GM19463 (cell line): ENCODE data around the gene ELOVL6.
A peak's percentile ranks its signal among the peaks of the same experiment; 100 is the strongest.
"Not testable (repeated sequence)": the region's sequence is repeated elsewhere in the genome, so short reads cannot be mapped to it uniquely, and the experiment has no call there.

Experiments
- ATAC-seq: cut with Tn5 transposase; IDR thresholded peaks from one replicate; pipeline ENCODE4 v1.9.1; 2021; ENCODE audit warnings: mild to moderate bottlenecking, moderate library complexity; ENCODE audit not compliant: unreplicated experiment

ELOVL6 gene

DNA sequence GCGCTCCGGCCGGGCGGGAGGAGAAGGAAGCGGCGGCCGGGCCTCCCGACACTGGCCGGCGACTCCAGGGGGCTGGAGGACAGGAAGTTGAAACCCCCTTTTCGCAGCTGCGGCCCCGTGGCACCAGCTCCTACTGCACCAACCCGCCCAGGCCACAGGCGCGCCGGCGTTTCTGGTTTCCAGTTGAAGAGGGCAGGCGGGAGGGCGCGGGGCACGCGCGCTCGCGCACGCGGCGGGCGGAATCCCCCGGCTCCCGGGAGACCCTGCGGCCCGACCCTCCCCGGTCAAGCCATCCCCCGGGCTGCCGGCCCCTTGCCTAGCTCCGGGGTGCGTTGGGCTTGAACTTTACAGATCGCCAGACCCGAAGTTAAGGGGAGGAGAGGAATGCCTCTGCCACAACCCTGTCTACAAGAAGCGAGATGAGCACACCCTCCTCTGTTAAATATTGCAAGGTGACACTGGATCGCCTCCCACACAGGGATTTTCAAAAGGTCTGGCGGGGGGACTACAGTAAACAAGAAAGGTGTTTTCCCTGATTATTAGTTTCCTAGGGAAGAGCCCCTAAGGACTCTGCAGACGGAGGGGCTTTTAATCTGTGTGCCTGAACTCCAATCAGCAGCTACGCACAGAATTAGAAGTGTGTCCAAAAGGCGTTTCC, 1.4 kb downstream of the ELOVL6 start:
- peak; percentile 24 for ATAC-seq

DNA sequence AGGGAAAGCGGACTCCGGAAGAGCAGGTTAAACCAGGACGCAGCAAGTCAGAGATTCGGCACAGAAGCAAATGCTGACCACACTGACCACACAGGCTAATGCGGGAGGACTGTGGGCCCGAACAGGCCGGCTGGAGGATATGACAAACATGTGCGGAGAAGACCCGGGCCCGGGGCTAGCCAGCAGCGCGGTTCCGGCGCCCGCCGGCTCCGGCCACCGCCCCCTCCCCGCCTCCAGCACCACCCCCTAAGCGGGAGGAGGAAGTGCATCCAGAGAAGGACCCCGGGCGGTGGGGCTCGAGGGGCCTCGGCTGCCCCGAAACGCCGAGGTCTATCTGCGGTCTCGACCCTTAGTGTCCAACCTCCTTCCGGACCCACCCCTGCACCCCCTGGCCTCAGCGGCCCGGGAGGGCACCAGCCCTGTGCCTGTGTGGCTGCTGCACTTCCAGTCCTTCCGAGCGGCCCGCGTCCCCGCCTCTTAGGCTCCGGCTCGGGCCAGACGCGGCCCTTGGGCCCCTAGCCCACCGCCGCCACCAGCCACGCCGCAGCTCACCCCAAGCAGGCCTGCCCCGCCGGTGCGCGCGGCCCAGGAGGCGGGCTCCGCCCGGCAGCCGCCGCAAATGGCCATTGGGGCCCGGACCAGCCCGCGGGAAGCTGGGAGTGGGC, 2.1 kb downstream of the ELOVL6 start:
- ATAC-seq = peak; percentile 26

DNA sequence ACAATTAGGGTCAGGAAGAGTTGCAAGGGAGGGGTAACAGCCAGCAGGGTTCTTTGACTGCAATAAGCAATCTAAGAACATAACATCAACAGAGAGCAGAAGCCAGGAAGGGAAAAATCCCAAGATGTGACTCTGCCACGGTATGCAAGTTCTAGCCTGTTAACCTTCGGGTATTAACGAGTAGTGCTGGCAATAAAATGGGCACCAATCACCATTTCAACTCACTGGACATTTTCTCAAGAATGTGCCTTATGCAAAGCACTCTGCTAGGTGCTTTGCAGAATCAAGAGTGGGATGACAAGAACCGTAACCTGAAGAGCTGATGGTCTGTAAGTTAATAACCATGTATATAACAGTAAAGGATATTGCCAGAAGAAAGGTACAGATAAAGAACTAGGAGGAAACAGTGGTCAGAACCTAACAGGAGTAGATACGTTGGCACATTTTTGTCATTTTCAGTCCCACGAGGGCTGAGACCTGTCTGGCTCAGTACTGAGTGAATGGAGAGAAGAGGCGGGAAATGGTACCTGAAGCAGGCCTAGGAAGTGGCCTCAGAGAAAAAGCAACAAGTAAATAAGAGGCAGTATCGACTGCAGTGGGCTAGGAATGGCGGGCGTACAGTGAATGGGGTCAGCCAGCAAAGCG, 2.7 kb downstream of the ELOVL6 start:
- ATAC-seq = peak; percentile 0

DNA sequence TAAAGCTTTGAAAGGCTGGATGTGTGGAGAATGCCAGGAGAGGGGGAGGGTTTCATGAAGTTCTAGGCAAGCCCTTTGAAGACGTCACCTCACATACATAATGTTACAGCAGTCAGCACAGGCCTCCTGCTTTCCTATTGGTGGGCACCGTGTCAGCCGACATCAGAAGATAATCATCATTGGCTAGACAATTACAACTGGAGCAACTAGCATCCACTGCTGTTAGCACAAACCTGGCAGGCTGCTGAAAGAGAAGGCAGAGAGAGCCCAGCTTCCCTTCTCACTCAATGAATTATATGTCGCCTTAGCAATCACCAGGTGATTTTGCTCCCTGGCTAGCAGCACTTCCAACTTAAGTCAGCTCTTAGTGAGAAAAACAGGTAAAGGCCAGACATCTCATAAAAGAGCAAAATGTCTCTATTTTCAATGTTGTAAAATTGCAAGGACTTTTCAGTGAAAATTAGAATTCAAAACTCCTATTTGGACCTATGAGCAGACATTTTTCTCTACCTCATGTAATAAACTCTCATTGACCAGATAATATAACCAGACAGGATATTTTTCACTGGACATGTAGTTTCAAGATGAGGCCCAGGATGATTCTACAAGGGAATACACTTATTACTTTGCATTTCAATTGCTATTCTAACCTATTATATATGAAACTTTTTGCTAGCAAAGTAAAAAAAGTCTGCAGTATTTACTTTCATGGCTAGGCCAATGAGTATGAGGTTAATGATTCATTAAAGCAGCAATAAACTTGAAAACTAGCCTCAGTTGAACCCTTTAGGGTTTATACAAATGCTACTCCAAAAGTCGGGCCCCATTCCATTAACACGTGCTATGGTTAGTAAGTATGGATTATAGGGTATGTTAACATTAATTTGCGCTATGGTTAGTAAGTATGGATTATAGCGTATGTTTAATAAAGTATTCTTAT, 4.3 kb downstream of the ELOVL6 start:
- ATAC-seq = peak; percentile 65

DNA sequence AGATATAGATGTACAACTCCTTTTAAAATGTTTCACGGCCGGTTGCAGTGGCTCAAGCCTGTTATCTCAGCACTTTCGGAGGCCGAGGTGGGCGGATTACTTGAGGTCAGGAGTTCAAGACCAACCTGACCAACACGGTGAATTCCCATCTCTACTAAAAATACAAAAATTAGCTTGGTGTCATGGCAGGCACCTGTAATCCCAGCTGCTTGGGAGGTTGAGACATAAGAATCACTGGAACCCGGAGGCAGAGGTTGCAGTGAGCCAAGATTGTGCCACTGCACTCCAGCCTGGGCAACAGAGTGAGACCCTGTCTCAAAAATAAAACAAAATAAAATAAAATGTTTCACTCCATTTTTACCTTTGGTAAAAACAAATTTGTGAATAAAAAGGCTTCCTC, 5.1 kb downstream of the ELOVL6 start:
- not testable (repeated sequence) for ATAC-seq

DNA sequence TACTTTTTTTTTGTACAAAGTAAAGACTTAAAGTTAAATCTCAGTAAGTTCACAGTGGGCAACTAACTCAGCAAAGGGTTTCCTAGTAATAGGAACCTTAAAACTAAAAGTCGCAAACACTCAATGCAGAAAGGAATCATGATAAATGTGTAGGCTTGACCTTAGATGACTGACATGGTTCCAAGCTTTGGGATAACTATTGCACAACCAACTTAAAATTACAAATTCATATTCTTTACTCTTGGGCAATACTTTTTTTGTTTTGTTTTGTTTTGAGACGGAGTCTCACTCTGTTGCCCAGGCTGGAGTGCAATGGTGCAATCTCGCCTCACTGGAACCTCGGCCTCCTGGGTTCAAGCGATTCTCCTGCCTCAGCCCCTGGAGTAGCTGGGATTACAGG, 8.2 kb downstream of the ELOVL6 start:
- ATAC-seq = no peak

DNA sequence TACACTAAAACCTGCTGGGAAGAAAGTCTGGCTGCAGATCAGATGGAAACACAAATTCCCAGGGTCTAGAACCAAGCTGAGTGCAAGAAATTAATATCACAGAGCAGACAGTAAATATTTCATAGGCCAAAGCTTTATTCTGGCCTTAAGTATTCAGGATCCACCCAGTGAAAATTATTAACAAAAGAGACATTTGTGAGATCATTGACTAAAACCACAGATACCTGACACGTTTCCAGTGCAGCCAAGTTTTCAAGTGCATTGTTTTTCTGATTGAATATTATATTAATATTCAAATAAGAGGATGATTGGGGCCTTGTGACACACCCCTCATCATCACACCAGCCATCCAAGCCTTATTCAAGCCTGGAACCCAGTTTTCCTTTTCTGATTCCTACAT, 10.3 kb downstream of the ELOVL6 start:
- ATAC-seq = peak; percentile 65

DNA sequence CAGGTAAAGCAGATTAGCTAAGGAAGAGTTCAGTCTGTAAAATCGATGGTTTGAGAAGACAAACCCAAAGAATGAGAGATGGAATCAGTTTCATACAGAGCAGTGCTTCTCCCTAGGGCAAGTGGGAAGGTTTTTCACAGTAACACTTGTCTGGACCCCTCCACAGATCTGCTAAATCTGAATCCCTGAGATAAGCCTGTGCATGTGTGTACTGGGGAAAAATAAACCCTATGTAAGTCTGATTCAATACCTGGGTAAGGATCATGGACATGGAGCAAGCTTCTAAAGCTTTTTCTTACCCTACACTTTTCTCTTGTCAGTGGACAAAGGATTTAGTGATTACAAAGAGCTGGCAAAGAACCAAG, 13.6 kb downstream of the ELOVL6 start:
- ATAC-seq = no peak

DNA sequence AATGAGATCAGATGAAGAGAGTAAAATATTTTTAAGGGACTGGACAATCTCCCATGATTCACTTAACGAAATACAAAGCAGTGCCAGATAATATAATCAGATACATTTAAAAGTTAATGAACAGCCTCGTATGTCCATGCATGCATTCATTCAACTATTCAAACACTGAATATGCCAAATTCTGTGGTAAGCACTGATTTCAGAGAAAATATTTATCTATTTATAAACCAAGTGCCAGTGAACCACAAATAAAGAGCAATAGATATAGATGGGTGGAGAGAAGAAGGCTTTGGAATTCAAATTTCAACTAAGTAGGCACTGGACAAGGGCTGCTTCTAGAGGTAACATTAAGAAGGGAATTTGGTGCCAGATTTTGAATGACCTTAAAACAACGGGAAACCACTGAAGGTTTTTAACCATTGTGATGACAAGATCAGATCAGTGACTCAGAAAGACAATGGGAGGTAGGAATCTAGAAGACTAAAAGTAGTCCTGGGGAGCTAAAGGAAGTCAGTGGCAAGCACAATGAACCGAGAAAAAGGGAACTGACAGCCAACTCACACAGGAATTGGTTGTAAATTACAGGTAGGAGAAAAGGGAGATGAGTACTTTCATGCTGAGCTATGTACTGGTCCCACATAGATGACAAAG, 14.2 kb downstream of the ELOVL6 start:
- ATAC-seq = no peak

DNA sequence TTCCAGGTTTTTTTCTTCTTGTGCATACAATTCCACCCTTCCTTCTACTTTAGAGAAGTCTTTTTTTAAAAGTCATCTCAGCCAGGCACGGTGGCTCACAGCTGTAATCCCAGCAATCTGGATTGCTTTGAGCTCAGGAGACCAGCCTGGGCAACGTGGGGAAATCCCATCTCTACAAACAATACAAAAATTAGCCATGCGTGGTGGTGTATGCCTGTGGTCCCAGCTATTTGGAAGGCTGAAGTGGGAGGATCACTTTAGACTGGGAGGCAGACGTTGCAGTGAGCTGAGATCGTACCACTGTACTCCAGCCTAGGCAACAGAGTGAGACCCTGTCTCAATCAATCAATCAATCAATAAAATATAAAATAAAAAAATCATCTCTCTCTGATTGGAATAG, 14.8 kb downstream of the ELOVL6 start:
- no peak for ATAC-seq

DNA sequence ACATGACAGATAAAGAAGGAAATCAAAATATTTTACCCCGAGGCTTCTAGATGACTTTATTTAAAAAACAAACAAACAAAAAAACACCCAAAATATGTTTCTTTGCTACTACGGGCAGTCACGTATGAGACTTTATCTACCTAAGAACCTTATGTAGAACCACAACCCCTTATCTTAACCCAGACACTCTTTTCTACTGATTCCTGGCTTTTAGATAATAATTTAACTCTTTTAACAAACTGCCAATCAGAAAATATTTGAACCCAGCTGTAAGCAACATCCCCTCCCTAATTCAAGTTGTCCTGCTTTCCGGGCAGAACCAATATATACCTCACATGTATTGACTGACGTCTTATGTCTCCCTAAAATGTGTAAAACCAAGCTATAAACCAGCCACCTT, 15.4 kb downstream of the ELOVL6 start:
- ATAC-seq = no peak

DNA sequence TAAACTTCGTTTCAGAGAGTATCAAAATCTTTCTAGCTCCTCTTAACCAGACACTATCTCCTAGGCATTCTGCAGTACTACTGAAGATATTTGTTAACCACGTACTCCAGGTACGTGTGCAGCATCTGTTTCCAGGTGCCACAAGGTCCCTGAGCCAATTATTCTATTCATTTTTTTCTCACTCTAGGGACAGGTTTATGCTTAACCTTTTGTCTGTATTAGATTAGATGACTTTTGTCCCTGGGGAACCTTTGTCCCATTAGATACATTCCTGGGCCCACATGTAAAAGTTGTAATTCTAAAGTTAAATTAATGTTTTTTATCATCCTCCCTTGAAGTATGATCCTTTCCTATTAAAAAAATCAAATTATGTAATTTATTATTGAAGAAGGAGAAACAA, 16.5 kb downstream of the ELOVL6 start:
- no peak for ATAC-seq

DNA sequence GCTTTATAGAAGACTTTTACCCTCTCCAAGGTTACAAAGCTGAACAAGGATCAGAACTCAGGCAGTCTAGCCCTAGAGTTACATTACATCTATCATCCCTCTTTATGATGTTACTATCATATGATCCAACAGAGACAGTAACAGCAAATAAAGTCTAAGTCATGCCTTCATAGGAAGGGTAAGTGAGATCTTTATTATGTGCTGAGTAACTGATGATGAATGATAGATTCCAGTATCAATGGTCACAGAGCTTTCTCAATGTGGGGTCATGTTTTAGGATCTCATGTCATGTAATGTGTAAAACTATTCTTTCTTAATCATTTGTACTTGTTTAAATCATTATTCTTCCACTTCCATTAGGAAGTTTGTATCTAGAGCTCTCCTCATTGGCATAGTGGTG, 22.8 kb downstream of the ELOVL6 start:
- ATAC-seq = no peak

DNA sequence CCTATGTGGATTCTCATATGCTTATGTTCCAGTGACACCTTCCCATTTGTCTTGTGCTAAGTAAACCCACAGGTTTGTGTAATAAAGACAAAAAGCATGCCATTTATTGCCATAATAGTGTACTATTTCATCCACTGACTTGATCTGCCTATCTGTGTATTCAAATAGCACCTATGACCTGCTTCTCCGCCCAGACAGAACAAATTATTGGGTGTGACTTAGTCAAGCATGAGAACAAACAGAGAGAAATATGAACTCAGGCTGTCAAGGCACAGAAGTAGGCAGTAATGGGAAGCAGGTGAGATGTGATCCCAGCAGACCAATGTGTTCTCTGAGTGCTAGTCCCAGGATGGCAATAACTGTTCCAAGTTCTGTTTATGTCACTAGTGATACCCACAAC, 25.4 kb downstream of the ELOVL6 start:
- no peak for ATAC-seq

DNA sequence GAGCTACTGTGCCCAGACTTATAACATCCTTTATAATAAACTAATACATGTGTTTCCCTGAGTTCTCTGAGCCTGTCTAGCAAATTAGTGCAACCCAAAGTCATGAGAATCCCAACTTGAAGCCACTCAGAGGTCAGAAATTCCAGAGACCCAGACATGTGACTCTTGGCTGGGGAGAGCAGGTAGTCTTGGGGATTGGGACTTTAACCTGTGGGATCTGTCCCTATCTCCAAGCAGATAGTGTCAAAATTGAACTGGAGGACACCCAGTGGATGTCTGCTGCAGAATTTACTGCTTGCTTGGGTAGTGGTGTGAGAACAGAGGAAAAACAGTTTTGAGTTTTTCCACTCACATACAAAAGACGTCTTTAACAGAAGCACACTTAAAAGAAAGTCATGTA, 26.4 kb downstream of the ELOVL6 start:
- no peak for ATAC-seq

DNA sequence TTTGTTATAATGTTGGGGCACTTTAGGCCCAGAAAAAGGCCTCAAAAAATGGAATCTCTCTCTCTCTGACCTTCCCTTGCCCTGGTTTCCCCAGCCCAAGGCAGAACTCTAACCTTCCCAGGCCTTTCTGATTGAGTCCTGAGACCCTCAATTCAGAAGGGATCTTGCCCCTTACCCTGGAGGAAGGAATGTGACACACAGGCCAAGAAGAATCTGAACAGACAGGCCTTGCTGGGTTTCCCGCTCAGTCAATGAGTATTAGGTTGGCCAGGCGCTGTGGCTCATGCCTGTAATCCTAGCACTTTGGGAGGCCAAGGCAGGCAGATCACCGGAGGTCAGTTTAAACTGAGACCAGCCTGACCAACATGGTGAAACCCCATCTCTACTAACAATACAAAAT, 27.6 kb downstream of the ELOVL6 start:
- no peak for ATAC-seq

DNA sequence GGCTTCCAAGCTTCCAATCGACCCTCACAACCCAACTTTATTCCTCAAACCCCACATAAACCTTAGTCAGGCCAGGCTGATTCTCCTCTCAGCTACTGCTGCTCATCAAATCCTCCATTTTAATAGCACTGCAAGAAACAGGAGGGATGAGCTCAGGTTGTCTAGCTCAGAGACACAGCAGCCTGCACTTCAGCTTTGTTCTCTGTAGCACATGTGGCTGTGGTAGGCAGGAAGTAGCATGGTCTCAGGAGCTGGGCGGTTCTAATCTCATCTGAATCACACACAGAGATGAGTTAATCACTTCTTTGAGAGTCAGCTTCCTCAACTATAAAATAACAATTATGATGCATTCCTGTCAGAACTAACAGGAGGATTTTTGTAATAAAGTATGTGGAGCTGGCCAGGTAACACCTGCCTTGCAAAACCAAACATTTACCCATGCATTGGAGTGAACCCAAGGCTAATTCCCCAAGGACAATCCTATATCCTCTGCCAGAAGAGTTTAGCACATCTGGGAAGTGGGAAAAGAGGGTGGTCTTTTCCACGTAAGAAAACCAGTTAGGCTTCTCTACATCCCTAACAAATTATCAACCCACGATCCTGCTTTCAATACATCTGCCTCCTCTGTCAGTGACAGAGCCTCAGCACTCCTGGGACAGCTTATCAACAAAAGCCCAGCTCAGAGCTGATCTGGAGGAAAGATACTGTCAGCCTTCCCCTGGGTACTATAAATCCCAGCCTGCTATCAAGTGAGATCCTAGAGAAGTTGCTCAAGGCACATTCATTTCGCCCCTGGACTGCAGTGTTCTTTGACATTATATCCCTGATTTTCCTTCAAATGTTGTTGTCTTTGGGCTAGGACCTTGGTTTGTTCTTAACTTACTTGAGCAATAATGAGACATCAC, 32.8 kb downstream of the ELOVL6 start:
- ATAC-seq = no peak

DNA sequence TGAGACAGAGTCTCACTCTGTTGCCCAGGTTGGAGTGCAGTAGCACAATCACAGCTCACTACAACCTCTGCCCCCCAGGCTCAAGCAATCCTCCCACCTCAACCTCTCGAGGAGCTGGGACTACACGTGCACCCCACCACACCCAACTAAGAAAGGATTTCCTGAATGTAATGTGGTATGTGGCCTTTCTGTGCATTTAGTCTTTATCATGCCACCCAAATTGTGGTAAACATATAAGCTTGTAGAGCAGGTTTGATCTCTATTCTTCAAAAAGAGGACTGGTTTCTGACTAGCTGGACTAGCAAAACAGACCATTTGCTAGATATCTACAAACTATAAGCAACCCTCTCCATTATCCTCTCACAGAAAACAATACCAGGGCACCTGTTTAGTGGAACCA, 33.6 kb downstream of the ELOVL6 start:
- ATAC-seq = no peak

DNA sequence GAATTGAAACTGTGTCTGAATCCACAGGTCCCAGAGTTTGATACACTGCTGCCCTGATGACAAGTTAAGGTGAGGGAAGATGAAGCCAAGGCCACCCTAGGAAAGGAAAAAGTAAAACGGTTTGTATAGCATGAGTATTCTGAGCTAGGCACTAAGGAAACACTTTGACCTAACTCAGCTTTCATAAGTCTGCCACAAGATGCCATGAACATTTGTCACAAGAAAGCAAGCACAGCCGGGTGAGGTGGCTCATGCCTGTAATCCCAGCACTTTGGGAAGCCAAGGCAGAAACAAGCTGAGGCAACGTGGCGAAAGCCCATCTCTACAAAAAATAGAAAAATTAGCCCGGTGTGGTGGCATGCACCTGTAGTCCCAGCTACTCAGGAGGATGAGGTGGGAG, 34.2 kb downstream of the ELOVL6 start:
- no peak for ATAC-seq
